ENCODE results near the gene PRM1. TPM values are rescaled to one million over a fixed set of nuclear protein-coding genes. Genes with fewer than 3 reads are reported as not detected.

PRM1 gene
- total and polyA plus RNA-seq, 4 experiments from 2014 or later: not detected

- Mint-ChIP-seq H3K9me3 (no peaks in the 10 kb centered on the region), H3K4me1 (peaks cover 5 to 11% (median 5%) of the 10 kb centered on the region in 4 donors), H3K27ac (no peak overlapping the region), H3K27me3 (no peaks in the 10 kb centered on the region), H3K4me3 (no peak overlapping the region), H3K36me3 (no peaks in the 10 kb centered on the region)
- no peak for DNase-seq
- intact Hi-C loops (cut with micrococcal nuclease): no loop called here
- H3K36me3 ChIP-seq (ENCODE audit: insufficient read depth, low read length): no peaks in the 10 kb centered on the region
- no peaks in the 10 kb centered on the region for H3K9me3 ChIP-seq (ENCODE audit: control insufficient read depth in 1 of 2, low read length in 2 of 2)
- no peak overlapping the region for H3K4me3 ChIP-seq (ENCODE audit: low read length in 2 of 2)
- POLR2A ChIA-PET (ENCODE audit: partially characterized antibody): no interaction called here
- CTCF ChIA-PET (ENCODE audit: partially characterized antibody): no interaction called here
- no peak overlapping the region for H3K27ac ChIP-seq (ENCODE audit: low read depth, low read length)
- no peaks in the 10 kb centered on the region for H3K4me1 ChIP-seq (ENCODE audit: insufficient read depth, low read length)
- H3K27me3 ChIP-seq (ENCODE audit: insufficient read depth, low read length): no peaks in the 10 kb centered on the region
These were observed 40.5 kb upstream of the PRM1 start for GRCh38 chr16:11321662-11322061.

- no peak overlapping the region for H3K27ac ChIP-seq (ENCODE audit: low read depth, low read length)
- POLR2A ChIA-PET (ENCODE audit: partially characterized antibody): no interaction called here
- CTCF ChIA-PET (ENCODE audit: partially characterized antibody): no interaction called here
These were observed 39.0 kb upstream of the PRM1 start for GRCh38 chr16:11320170-11320569.

GRCh38 chr16:11319529-11320146, 38.5 kb upstream of the PRM1 start:
- Histone ChIP-seq H3K9me3 (ENCODE audit: control insufficient read depth in 1 of 2, low read length in 2 of 2) (no peaks in the 10 kb centered on the region), H3K36me3 (ENCODE audit: insufficient read depth, low read length) (no peaks in the 10 kb centered on the region), H3K4me3 (ENCODE audit: low read length in 2 of 2) (no peak overlapping the region), H3K4me1 (ENCODE audit: insufficient read depth, low read length) (no peaks in the 10 kb centered on the region), H3K27me3 (ENCODE audit: insufficient read depth, low read length) (no peaks in the 10 kb centered on the region), H3K27ac (ENCODE audit: low read depth, low read length) (no peak overlapping the region)
- ChIA-PET POLR2A (ENCODE audit: partially characterized antibody) (no interaction called here), CTCF (ENCODE audit: partially characterized antibody) (no interaction called here)
- Mint-ChIP-seq H3K36me3 (no peaks in the 10 kb centered on the region), H3K4me3 (no peak overlapping the region), H3K27ac (no peak overlapping the region), H3K4me1 (peaks cover 0 to 2% (median under 1%) of the 10 kb centered on the region in 4 donors), H3K9me3 (no peaks in the 10 kb centered on the region), H3K27me3 (no peaks in the 10 kb centered on the region)
- intact Hi-C loops (cut with micrococcal nuclease): no loop called here
- no peak for DNase-seq

More at GRCh38 chr16:11320170-11320569, 39.0 kb upstream of the PRM1 start:
- no peak overlapping the region for H3K4me3 Mint-ChIP-seq
- Histone ChIP-seq H3K27me3 (ENCODE audit: insufficient read depth, low read length) (no peaks in the 10 kb centered on the region), H3K36me3 (ENCODE audit: insufficient read depth, low read length) (no peaks in the 10 kb centered on the region), H3K4me3 (ENCODE audit: low read length in 2 of 2) (no peak overlapping the region), H3K9me3 (ENCODE audit: control insufficient read depth in 1 of 2, low read length in 2 of 2) (no peaks in the 10 kb centered on the region), H3K4me1 (ENCODE audit: insufficient read depth, low read length) (no peaks in the 10 kb centered on the region)
- H3K4me1 Mint-ChIP-seq: peaks cover under 1 to 6% (median 2%) of the 10 kb centered on the region in 4 donors
- DNase-seq: no peak
- no peaks in the 10 kb centered on the region for H3K36me3 Mint-ChIP-seq
- no peaks in the 10 kb centered on the region for H3K9me3 Mint-ChIP-seq
- intact Hi-C loops (cut with micrococcal nuclease): no loop called here
- no peaks in the 10 kb centered on the region for H3K27me3 Mint-ChIP-seq
- no peak overlapping the region for H3K27ac Mint-ChIP-seq

GRCh38 chr16:11318817-11319216, 37.7 kb upstream of the PRM1 start:
- no peaks in the 10 kb centered on the region for H3K36me3 ChIP-seq (ENCODE audit: insufficient read depth, low read length)
- intact Hi-C loops (cut with micrococcal nuclease): no loop called here
- H3K4me3 Mint-ChIP-seq: no peak overlapping the region
- no peak overlapping the region for H3K4me3 ChIP-seq (ENCODE audit: low read length in 2 of 2)
- no peaks in the 10 kb centered on the region for H3K9me3 Mint-ChIP-seq
- H3K4me1 ChIP-seq (ENCODE audit: insufficient read depth, low read length): no peaks in the 10 kb centered on the region
- CTCF ChIA-PET (ENCODE audit: partially characterized antibody): interaction anchor here (0.7 kb wide), 1 partner anchor 649 kb away, joined by 3 read pairs; no protein-coding TSS in a partner anchor
- H3K27ac Mint-ChIP-seq: peak overlapping the region in 1 of 7 donors; percentile 44
- no peaks in the 10 kb centered on the region for H3K9me3 ChIP-seq (ENCODE audit: control insufficient read depth in 1 of 2, low read length in 2 of 2)
- no peaks in the 10 kb centered on the region for H3K36me3 Mint-ChIP-seq
- H3K27me3 Mint-ChIP-seq: no peaks in the 10 kb centered on the region
- no peaks in the 10 kb centered on the region for H3K27me3 ChIP-seq (ENCODE audit: insufficient read depth, low read length)
- POLR2A ChIA-PET (ENCODE audit: partially characterized antibody): no interaction called here
- no peak overlapping the region for H3K27ac ChIP-seq (ENCODE audit: low read depth, low read length)
- peaks cover 0 to 3% (median 2%) of the 10 kb centered on the region in 4 donors for H3K4me1 Mint-ChIP-seq
- no peak for DNase-seq

- Histone ChIP-seq H3K27me3 (ENCODE audit: insufficient read depth, low read length) (no peaks in the 10 kb centered on the region), H3K9me3 (ENCODE audit: control insufficient read depth in 1 of 2, low read length in 2 of 2) (no peaks in the 10 kb centered on the region), H3K4me3 (ENCODE audit: low read length in 2 of 2) (no peak overlapping the region), H3K36me3 (ENCODE audit: insufficient read depth, low read length) (no peaks in the 10 kb centered on the region), H3K27ac (ENCODE audit: low read depth, low read length) (no peak overlapping the region), H3K4me1 (ENCODE audit: insufficient read depth, low read length) (peaks cover 19% of the 10 kb centered on the region)
- Mint-ChIP-seq H3K27ac (no peak overlapping the region), H3K4me1 (peaks cover 13 to 26% (median 20%) of the 10 kb centered on the region in 4 donors), H3K9me3 (no peaks in the 10 kb centered on the region), H3K27me3 (no peaks in the 10 kb centered on the region), H3K36me3 (no peaks in the 10 kb centered on the region), H3K4me3 (no peak overlapping the region)
- ChIA-PET CTCF (ENCODE audit: partially characterized antibody) (no interaction called here), POLR2A (ENCODE audit: partially characterized antibody) (no interaction called here)
- intact Hi-C loops (cut with micrococcal nuclease): no loop called here
- no peak for DNase-seq
These were observed 35.3 kb upstream of the PRM1 start for GRCh38 chr16:11316331-11317015.

- Mint-ChIP-seq H3K4me1 (peaks cover 19 to 36% (median 28%) of the 10 kb centered on the region in 4 donors), H3K36me3 (no peaks in the 10 kb centered on the region), H3K27me3 (no peaks in the 10 kb centered on the region), H3K9me3 (no peaks in the 10 kb centered on the region), H3K27ac (no peak overlapping the region), H3K4me3 (no peak overlapping the region)
- Histone ChIP-seq H3K4me1 (ENCODE audit: insufficient read depth, low read length) (peaks cover 27% of the 10 kb centered on the region), H3K36me3 (ENCODE audit: insufficient read depth, low read length) (no peaks in the 10 kb centered on the region), H3K9me3 (ENCODE audit: control insufficient read depth in 1 of 2, low read length in 2 of 2) (no peaks in the 10 kb centered on the region), H3K27me3 (ENCODE audit: insufficient read depth, low read length) (no peaks in the 10 kb centered on the region), H3K27ac (ENCODE audit: low read depth, low read length) (no peak overlapping the region), H3K4me3 (ENCODE audit: low read length in 2 of 2) (no peak overlapping the region)
- CTCF ChIA-PET (ENCODE audit: partially characterized antibody): no interaction called here
- POLR2A ChIA-PET (ENCODE audit: partially characterized antibody): no interaction called here
- intact Hi-C loops (cut with micrococcal nuclease): no loop called here
- DNase-seq: no peak
These were observed 34.4 kb upstream of the PRM1 start for GRCh38 chr16:11315510-11315909.

GRCh38 chr16:11314309-11314894, 33.3 kb upstream of the PRM1 start:
- Histone ChIP-seq H3K4me1 (ENCODE audit: insufficient read depth, low read length) (peaks cover 37% of the 10 kb centered on the region), H3K27me3 (ENCODE audit: insufficient read depth, low read length) (no peaks in the 10 kb centered on the region), H3K9me3 (ENCODE audit: control insufficient read depth in 1 of 2, low read length in 2 of 2) (no peaks in the 10 kb centered on the region), H3K27ac (ENCODE audit: low read depth, low read length) (no peak overlapping the region), H3K4me3 (ENCODE audit: low read length in 2 of 2) (no peak overlapping the region), H3K36me3 (ENCODE audit: insufficient read depth, low read length) (no peaks in the 10 kb centered on the region)
- H3K36me3 Mint-ChIP-seq: no peaks in the 10 kb centered on the region
- DNase-seq: no peak
- intact Hi-C loops (cut with micrococcal nuclease): no loop called here
- no peak overlapping the region for H3K4me3 Mint-ChIP-seq
- ChIA-PET POLR2A (ENCODE audit: partially characterized antibody) (interaction anchor here (0.7 kb wide), 1 partner anchor 12 kb away, joined by 3 read pairs; no protein-coding TSS in a partner anchor), CTCF (ENCODE audit: partially characterized antibody) (no interaction called here)
- H3K27ac Mint-ChIP-seq: no peak overlapping the region
- no peaks in the 10 kb centered on the region for H3K9me3 Mint-ChIP-seq
- no peaks in the 10 kb centered on the region for H3K27me3 Mint-ChIP-seq
- peaks cover 24 to 45% (median 34%) of the 10 kb centered on the region in 4 donors for H3K4me1 Mint-ChIP-seq
